Posterior cingulate gyrus (tissue), 11 donors: ENCODE measurements around the gene STOM.
"Not testable (repeated sequence)": the region's sequence is repeated elsewhere in the genome, so short reads cannot be mapped to it uniquely, and the experiment has no call there.

Experiments
- DNase-seq, 10 donors: peaks; one replicate each; pipeline versions ENCODE4 v3.0.0 to v3.0.0-alpha.2; 2020 to 2021; ENCODE audit warnings: mixed read lengths in 3 of 10
- intact Hi-C: fragments of 100-400 bp; cut with DNase I; formaldehyde crosslinking; loops from one replicate; pipeline ENCODE4 v1.15.1; 2023

STOM gene, protein sequence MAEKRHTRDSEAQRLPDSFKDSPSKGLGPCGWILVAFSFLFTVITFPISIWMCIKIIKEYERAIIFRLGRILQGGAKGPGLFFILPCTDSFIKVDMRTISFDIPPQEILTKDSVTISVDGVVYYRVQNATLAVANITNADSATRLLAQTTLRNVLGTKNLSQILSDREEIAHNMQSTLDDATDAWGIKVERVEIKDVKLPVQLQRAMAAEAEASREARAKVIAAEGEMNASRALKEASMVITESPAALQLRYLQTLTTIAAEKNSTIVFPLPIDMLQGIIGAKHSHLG

DNA sequence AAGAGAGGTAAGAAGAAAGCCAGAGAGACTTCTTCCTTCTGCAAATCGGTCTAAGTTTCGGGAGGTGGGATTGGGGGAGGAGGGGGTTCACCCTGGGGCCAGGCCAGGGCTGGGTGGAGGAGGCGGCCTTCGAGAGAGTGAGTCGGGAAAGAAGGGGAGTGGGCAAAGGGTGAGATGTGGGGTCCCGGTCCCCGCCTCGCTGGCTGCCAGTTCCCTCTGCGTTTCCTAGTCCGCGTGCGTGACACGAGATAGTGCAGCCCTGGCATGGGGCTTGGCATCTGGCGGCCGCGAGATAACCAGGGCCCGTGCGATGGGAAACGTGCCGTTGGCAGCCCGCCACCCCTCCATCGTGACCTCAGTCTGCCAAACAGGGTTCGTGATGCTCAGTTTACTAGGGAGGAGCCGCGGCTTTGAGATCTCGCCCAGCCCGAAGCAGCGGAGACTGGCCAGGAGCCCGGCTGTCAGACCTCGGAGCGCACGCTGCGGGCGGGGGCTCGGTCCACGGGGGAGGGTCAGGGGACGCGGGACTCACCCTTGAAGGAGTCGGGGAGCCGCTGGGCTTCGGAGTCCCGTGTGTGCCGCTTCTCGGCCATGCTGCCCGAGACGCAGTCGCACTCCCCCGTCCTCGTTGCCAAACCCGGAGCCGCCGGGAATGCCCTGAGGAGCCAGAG lies at the start of gene STOM:
TSS of gene STOM (minus strand) at position 656 of the 671 bp plus-strand sequence. CDS start at position 593, 63 bp downstream.
- intact Hi-C loops: no loop called here
- peak in 1 of 10 donors; percentile 89 for DNase-seq

DNA sequence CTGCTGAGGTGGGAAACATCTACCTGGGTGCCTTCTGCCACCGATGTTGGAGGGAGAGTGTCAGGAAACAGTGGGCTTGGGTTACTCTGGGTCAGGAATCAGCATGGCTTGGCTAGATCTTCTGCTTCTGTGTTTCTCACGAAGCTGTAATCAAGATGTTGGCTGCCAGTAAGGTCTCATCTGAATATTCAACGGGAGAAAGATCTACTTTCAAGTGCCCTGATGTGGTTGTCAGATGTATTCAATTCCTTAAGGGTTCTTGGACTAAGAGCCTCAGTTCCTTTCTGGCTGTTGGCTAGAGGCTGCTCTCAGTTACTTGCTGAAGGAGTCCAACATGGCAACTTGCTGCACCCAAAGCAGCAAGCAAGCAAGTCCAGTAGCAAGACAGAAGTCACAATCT lies 41.9 kb upstream of the STOM start:
- intact Hi-C loops: no loop called here
- DNase-seq: no peak

DNA sequence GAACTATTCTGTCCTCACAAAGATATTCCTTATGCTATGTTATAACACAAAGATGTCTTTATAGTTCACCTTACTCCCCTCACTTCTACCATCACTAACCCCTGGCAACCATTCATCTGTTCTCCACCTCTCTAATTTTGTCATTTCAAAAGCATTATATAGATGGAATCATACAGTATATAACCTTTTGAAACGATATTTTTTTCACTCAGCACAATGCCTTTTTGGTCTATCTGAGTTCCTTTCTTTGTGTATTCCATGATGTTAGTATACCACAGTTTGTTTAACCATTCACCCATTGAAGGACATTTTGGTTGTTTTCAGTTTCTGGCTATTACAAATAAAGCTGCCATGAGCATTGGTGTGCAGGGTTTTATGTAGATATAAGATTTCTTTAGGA lies 35.8 kb upstream of the STOM start:
- no peak for DNase-seq
- intact Hi-C loops: loop anchor here (10.0 kb wide), 1 partner anchor 421 kb away; no protein-coding TSS in a partner anchor

DNA sequence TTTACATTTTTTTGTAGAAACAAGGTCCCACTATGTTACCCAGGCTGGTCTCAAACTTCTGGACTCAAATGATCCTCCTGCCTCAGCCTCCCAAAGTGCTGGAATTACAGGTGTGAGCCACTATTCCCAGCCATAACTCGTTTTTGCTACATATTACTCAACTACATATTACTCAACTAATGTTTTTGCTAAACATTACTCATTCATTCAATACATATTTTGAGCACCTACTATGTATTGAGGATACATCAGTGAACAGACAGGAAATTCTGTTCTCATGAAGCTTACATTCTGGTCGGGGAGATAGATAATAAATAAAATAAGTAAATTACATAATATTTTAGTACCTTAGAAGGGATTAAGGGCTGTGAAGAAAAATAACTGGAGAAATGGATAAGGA lies 34.9 kb upstream of the STOM start:
- intact Hi-C loops: loop anchor here (10.0 kb wide), 1 partner anchor 420 kb away; no protein-coding TSS in a partner anchor
- DNase-seq: no peak

DNA sequence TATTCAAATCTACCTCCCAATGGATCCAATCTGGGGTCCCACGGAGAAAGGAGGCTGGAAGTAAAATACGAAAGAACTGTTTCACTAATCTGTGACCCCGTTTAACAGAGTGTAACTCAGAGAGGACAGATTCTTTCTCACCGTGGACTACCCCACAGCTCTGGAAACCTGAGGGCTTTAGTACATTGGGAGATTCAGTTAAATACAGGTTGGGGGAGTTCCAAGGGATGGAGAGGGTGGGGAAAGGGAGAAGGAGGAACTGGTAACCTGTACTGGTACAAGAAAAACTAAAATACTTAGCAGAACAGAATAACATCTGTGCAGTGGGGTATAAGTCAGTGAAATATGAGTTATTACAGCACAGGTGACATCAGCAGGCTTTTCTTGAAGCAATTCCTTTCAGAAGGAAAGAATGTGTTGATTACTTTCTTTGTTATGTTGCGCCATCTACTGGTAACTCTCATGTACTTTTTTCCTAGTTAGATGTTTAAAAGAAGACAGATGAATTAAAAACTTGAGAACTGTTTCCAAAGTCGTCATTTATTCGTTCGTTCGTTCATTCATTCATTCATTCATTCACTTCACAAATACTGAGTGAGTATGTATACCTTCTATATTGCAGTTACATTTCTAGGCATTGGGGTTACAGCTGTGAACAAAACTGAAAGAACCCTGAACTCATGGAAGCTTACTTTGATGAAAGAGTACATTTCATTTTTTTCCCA lies 30.0 kb upstream of the STOM start:
- intact Hi-C loops: loop anchor here (1.0 to 10.0 kb wide), 3 partner anchors 80 to 415 kb away; no protein-coding TSS in a partner anchor
- no peak for DNase-seq

DNA sequence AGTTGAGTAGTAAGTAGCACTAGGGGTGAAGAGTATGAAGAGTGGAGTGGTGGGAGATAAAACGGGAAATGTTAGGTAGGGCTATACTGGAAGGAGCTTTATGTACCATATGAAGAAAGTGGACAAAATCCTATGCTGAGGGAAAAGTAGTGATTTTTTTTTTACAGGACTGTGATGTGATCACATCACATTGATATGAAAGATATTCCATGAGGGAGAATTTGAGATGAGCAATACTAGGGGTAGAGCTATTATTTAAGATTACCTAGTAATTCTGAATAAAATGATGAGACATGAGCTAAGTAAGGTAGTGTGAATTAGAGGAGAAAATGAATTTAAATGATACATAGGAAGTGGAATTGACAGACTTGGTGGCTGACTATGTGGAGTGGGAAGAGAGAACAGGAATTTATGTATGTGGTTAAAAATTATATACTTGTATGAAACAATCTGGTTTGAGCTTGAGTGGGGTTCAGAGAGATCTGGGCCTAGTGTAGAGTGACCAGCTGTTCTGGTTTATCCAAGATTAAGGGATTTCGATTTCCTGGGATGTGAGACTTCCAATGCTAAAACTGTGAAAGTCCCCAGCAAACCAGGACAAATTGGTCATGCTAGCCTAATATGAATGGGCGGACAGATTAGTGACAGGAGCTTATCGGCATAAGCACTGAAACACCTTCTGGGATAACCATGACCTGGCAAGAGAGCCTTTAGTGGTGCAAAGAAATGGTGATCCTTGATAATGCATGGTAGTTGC lies 29.3 kb upstream of the STOM start:
- intact Hi-C loops: no loop called here

DNA sequence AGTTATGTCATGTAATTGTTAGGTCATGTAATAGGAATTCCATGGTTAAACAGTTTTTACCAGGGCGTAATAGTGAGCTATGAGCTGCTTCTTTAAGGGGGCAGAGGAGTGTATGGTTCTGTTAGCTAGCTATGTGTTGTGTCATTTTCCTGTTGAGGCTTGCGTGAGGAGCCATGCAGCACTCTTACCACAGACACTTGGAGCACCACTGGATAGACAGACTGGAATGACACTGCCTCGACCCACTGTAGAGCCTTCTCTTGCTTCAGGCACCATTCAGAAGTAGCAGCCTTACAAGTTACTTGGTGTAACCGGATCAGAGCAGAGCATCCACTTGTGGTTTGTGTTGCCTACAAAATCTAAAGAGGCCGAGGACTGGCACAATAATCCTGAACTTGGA lies 28.3 kb upstream of the STOM start:
- no peak for DNase-seq
- intact Hi-C loops: no loop called here

More for the DNA sequence above, 29.3 kb upstream of the STOM start:
- DNase-seq: no peak

DNA sequence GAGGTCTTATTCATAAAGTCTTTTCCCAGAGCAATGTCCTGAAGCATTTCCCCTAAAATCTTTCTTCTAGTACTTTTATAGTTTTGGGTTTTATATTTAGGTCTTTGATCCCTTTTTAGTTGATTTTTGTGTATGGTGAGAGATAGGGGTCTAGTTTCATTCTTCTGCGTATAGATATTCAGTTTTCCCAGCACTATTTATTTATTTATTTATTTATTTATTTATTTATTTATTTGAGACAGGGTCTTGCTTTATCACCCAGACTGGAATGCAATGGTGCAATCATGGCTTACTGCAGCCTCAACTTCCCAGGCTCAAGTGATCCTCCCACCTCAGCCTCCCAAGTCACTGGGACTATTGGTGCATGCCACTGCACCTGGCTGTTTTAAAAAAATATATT lies 27.2 kb upstream of the STOM start:
- intact Hi-C loops, DNase-seq: not testable (repeated sequence)

DNA sequence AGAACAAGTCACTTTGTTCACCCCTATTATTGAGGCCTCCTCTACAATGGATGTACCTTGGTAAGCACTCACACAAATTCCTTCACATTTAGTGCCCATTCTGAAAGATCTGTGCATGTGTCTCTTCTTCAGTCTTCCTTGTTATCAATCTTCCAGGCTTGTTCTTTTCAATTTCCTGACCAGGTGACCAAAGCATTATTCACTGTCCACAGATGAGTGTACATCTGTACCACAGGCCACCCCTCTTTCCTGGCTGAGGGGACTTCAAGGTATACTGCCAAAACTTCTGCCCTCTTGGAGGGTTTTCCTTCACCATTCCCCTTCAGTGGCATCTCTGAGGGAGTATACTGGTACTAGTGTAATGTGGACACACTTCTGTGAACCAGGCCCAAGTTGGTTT lies 25.5 kb upstream of the STOM start:
- intact Hi-C loops: no loop called here
- DNase-seq: no peak

DNA sequence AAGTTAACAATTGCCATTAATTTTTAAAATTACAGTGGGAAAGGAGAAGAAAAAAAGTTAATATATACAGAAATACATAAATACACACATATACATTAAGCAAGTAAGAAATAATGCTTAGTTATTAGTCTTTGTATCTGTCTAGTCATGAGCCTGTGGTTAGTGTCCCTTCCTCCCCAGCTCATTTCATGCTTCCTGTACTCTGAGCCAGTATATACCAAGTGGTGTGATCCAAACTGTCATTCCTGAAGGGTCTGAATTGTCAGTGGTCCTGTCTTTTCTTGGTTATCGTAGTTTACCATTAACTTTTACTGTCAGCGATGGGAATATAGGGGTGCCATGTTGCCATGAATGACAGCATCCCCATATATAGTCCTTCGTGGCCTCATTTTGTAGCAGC lies 24.2 kb upstream of the STOM start:
- DNase-seq: no peak
- intact Hi-C loops: no loop called here

DNA sequence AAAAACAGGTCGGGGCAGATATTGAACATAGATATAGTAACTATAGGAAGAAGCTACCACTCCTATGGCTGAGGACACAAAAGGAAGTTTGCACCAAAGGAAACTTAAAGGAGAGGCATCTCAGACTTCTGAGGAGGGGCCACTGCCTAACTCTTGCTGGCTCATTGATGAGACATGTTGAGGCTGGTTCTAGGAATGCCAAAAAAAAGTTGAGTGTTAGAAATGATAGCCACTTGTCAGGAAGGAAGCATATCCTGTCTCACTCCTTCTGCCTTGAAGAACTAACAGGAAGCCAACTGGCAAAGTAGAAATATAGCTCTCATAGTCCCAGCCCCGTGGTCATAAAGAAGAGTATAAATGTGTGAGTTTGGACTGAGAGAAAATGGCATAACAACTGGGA lies 23.3 kb upstream of the STOM start:
- no peak for DNase-seq
- intact Hi-C loops: no loop called here

DNA sequence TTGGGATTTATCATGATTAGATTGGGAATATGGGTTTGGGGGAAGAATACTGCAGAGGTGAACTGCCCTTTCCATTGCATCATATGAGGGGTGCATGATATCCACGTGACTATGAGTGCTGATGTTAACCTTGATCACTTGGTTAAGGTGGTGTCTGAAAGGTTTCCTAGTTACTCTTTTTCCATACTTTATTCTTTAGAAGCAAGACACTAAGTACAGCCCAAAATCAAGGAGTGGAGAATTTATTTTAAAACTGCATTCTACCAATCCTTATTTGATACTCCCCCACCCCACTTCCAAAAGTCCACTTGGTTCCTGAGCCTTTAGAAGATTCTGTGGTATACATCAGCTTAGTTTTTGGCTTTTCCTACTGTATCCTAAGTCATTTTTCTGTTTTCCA lies 20.3 kb upstream of the STOM start:
- intact Hi-C loops: no loop called here
- no peak for DNase-seq

DNA sequence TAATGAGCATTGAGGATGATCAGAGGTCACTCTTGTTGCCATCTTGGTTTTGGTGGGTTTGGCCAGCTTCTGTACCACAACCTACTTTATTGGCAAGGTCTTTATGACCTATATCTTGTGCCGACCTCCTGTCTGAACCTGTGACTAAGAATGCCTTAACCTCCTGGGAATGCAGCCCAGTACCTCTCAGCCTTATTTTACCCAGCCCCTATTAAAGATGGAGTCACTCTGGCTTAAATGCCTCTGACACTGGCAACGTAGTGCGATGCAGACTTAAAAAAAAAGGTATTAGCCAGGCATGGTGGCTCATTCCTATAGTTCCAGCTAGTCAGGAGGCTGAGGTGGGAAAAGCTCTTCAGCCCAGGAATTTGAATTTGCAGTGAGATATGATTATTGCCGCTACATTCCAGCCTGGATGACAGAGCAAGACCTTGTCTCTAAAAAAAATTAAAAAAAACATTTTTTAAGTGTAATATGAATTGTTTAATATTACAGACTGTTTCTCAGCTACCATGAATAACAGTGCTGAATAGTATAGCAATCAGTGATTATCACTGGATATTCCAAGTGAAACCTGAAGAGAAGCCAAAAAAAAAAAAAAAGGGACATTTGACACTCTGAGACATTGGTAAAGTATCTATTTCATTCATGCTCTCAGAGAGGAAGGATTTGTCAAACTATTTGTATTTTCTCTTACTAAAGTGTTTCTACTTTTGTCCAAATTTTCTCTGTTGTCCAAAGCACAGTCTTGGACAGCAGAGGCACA lies 18.3 kb upstream of the STOM start:
- intact Hi-C loops: no loop called here

DNA sequence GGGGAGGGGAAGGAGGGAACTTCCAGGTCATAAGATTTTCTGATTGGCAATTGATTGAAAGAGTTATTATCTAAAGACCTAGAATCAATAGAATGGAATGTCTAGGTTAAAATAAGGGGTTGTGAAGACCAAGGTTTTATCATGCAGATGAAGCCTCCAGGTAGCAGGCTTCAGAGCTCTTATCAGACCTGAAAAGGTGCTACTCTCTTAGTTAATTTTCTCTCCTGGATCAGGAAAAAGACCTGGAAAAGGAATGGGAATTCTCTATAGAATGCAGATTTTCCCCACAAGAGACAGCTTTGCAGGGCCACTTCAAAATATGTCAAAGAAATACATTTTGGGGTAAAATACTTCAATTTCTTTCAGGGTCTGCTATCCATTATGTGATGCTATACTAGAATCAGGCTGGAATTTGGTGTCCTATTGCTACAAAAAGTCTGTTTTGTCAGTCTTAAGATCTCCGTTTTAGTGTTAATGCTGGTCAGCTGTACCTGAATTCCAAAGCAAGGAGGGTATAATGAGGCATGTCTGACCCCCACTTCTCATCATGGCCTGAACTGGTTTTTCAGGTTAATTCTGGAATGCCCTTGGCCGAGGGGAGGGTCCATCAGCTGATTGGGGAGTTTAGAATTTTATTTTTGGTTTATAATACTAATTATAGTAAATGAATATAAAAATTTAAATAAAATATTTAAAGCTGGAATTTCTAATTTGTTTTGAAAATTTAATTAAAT lies 16.6 kb upstream of the STOM start:
- no peak for DNase-seq
- intact Hi-C loops: no loop called here

More for the DNA sequence above, 18.3 kb upstream of the STOM start:
- DNase-seq: no peak

DNA sequence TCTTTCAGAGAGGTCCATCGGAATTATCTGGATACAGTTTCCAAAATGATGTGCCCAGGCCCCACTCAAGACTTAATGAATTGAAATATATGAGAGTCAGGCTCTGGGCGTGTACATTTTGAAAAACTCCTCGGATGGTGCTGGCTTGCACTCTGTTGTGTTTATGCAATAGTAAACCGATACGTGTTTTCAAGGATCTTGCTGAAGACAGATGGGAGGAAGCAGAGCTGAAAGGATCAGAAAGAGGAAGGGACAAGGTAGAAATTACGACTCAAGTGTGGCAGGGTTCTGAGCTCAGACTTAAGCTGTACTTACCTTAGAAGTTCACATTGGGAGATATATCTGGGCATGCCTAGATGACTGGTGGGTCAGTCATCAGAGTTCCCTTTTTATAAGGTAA lies 13.7 kb upstream of the STOM start:
- intact Hi-C loops: no loop called here
- DNase-seq: no peak

DNA sequence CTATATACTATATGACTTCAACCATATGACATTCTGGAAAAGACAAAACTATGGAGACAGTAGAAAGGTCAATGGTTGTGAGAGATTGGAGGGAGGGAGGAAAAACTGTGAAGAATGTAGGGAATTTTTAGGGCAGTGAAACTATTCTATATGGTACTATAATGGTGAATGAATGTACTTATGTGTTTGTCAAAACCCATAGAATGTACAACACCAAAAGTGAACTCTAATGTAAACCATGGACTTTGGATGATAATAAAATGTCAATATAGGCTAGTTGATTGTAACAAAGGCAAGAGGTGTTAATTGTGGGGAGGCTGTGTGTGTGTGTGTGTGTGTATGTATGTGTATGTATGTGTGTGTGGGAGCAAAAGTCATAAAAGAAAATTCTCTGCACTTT lies 10.8 kb upstream of the STOM start:
- no peak for DNase-seq
- intact Hi-C loops: no loop called here

DNA sequence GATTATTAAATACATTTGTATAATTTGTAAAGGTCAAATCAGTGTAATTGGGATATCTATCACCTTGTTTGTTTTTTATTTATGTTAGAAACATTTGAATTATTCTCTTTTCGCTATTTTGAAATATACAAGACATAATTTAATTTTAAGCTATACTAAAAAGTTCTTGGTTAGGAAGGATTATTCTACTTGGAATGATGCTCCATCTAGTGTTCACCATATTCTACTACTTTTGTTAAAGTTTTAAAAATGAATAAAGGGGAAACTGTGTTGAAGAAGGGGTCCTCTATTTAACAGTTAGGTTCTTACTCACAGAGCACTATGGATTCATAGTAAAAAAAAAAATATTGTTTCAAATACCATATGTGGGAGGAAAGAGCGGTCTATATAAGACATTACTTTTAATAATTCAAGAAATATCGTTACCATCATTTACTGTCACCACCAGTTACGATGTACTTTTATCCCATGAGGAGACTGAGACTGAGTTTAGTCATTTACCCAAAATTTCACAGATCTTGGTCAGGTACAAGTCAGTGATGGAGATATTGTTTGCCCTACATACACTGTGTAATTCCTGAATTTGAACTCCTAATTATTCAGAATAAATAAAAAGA lies 6.3 kb upstream of the STOM start:
- intact Hi-C loops: loop anchor here (1.0 kb wide), 2 partner anchors 56 to 163 kb away; no protein-coding TSS in a partner anchor

DNA sequence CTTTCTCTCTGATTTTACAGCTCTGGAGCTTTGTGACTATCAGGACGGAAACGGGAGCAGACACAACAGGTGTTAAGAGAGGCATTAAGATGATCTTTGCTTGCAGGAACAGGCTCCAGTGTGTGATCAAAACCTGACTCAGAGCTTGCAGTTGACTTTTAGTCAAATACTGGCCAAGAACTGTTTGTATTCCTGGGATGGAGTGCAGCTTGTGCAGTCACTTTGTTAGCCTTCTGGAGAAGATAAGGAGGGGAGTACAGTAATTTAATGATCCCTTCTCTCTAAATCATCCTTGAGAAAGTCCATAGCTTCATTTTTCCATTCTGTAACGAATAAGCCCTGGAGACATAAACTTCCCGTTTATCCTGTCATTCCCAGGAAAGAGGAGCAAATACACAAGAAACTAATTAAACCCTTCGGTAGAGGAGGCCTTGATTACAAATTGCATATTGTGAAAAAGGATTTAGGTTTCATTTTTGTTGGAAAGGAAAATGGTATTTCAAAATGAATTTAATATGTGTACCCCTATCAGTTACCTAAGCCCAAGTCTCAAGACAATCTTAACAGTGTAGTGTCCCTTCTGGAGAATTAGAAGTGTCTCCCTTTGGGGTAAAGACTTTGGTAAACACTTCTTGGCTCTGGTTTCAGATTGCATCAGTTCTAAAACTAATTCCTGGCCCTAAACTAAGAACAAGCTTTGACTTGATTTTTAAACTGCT lies 3.1 kb upstream of the STOM start:
- no peak for DNase-seq
- intact Hi-C loops: no loop called here

More for the DNA sequence above, 6.3 kb upstream of the STOM start:
- DNase-seq: no peak
